ENCODE data around the gene USP28. TPM values are rescaled to one million over a fixed set of nuclear protein-coding genes. Genes with fewer than 3 reads are reported as not detected.
A peak's percentile ranks its signal among the peaks of the same experiment; 100 is the strongest.

The USP28 gene
- polyA plus RNA-seq, 3 donors, result 43.9 to 50.8 (median 49.8) TPM

GRCh38 chr11:113850188-113850587 is 25.2 kb downstream of the USP28 start:
- no peak for DNase-seq (ENCODE audit: extremely low read depth in 1 of 11, low read depth in 9 of 11, low spot score in 4 of 11)

- DNase-seq (ENCODE audit: extremely low read depth in 1 of 11, low read depth in 9 of 11, low spot score in 4 of 11), result no peak
Measured at GRCh38 chr11:113849713-113850112, 25.7 kb downstream of the USP28 start.

DNA sequence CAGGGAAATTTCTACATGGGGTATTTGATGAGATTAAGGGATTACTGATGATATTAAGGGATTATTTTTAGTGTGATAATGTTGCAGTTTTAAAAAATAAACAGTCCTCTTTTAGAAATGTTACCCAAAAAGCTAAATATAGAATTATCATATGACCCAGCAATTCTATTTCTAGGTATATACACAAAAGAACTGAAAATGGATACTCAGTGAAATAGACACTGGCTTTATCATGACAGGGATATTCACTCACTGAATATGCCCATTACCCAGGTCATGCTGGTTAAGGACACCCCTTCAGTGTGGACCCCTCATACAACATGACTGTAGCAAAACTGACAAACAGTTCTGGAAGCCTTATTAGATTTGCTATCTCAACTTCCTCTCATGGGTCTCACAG is 27.8 kb downstream of the USP28 start:
- no peak for DNase-seq (ENCODE audit: extremely low read depth in 1 of 11, low read depth in 9 of 11, low spot score in 4 of 11)

GRCh38 chr11:113847111-113847510 is 28.3 kb downstream of the USP28 start:
- no peak for DNase-seq (ENCODE audit: extremely low read depth in 1 of 11, low read depth in 9 of 11, low spot score in 4 of 11)

GRCh38 chr11:113841691-113842090 is 33.7 kb downstream of the USP28 start:
- no peak for DNase-seq (ENCODE audit: extremely low read depth in 1 of 11, low read depth in 9 of 11, low spot score in 4 of 11)

DNA sequence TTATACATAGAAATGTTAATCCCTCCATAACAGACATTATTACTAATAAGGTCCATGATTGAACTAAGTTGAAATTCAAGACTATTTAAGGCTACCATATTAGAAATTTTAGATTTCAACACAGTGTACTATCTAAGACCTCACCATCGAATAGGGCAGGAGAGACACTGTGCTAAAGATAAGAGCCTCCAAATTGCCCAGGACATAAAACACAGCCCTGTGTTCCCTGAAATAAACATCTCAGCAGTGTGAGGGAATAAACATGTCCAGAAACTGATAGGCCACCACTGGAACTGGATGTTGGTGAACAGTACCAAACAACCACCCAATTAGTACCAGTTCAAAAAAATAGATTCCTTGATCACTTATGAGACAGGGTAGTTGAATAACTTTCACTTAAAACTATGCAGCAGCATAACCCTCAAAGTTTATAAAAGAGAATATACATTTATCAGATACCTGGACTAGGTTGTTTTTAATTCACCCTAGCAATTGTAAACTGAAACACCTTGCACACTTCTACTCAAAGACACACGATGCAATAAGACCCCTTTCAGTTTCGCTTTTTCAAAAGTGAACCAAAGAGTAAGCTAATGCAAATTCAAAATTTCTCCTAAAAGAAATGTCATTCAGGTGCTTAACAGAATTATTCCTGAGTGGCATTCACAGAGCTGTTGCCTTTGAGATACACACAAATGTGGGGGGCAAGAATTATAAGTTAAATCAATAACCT is 34.3 kb downstream of the USP28 start:
- DNase-seq (ENCODE audit: extremely low read depth in 1 of 11, low read depth in 9 of 11, low spot score in 4 of 11), result no peak

DNA sequence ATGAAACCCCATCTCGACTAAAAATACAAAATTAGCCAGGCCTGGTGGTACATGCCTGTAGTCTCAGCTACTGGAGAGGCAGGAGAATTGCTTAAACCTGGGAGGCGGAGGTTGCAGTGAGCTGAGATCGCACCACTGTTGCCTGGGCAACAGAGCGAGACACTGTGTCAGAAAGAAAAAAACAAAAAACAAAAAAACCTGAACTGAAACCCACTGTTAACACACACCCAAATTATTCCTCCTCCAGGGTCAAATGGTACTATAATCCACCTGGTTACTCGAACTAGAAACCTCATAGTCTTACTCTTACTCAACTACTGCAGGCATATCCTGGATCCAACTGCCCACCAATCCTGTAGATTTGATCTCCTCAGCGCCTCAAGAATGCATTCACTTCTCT is 35.5 kb downstream of the USP28 start:
- DNase-seq (ENCODE audit: extremely low read depth in 1 of 11, low read depth in 9 of 11, low spot score in 4 of 11), result no peak

DNA sequence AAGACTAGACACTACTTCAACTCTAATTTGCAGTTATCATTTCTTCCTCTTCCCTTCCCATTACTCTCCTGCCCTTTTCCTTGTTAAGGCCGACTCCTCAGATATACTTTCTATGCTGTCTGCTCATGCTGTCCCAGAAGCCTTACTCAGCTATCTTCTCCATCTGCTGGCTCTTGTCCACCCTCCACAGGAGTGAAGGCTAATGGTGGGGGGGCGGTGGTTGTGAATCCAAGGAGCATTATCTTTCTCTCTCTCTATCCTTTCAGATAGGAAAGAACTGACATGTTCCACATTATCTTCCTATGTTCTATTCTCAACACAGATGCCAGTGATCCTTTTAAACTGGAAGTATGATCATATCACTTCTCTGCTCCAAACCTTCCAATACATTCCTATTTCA is 37.4 kb downstream of the USP28 start:
- DNase-seq (ENCODE audit: extremely low read depth in 1 of 11, low read depth in 9 of 11, low spot score in 4 of 11), result no peak

- DNase-seq (ENCODE audit: extremely low read depth in 1 of 11, low read depth in 9 of 11, low spot score in 4 of 11), result no peak
Measured at GRCh38 chr11:113835306-113835705, 40.1 kb downstream of the USP28 start.

- DNase-seq (ENCODE audit: extremely low read depth in 1 of 11, low read depth in 9 of 11, low spot score in 4 of 11), result no peak
Measured at GRCh38 chr11:113833151-113833550, 42.2 kb downstream of the USP28 start.

GRCh38 chr11:113831314-113831713 is 44.1 kb downstream of the USP28 start:
- DNase-seq (ENCODE audit: extremely low read depth in 1 of 11, low read depth in 9 of 11, low spot score in 4 of 11), result no peak

GRCh38 chr11:113829751-113830150 is 45.6 kb downstream of the USP28 start:
- DNase-seq (ENCODE audit: extremely low read depth in 1 of 11, low read depth in 9 of 11, low spot score in 4 of 11), result no peak

DNA sequence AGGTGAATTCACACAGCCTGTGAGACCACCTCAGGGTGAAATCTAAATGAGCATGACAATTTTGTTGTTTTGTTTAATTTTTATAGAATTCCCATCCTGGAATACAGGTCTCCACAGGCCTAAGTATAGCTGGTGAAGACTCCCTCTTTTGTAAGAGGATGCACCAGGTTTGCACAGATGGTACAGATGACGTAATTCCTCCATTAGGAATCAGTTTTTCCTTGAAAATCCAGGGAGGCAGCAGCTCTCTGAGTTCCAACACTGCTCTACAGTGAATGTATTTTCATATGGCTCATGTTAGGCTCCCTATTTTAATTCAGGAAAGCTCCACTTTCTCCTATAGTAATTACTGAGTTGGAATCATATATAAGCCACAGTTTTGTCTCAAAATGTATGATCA is 47.2 kb downstream of the USP28 start:
- no peak for DNase-seq (ENCODE audit: extremely low read depth in 1 of 11, low read depth in 9 of 11, low spot score in 4 of 11)

DNA sequence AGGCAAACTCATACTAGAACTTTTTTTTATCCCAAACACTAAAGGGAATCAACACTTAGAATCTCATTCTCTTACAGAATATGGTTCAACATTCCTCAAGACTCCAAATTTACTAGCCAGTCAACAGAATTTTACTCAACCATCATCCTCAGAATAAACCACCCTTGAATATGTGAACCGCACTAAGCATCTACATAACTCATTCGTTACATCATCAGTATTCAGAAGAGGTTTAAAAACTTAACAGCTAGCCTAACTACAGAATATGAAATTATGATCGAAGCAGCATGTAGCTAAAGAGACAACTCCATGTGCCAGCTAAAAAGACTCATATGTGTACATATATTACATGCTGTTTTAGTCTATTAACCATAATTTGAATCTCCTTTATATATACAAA is 47.9 kb downstream of the USP28 start:
- no peak for DNase-seq (ENCODE audit: extremely low read depth in 1 of 11, low read depth in 9 of 11, low spot score in 4 of 11)

DNA sequence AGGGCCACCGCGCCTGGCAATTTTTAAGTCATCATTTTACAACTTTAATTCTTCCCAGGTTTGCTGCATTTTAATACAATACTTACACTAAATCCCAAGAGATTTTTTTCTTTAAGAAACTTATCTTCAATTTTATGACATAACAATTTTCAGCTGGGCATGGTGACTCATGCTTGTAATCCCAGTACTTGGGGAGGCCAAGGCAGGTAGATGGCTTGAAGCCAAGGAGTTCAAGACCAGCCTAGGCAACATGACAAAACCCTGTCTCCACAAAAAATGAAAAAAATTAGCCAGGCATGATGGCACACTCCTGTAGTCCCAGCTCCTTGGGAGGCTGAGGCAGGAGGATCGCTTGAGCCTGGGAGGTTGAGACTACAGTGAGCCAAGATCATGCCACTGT is 56.9 kb downstream of the USP28 start:
- no peak for DNase-seq (ENCODE audit: extremely low read depth in 1 of 11, low read depth in 9 of 11, low spot score in 4 of 11)

DNA sequence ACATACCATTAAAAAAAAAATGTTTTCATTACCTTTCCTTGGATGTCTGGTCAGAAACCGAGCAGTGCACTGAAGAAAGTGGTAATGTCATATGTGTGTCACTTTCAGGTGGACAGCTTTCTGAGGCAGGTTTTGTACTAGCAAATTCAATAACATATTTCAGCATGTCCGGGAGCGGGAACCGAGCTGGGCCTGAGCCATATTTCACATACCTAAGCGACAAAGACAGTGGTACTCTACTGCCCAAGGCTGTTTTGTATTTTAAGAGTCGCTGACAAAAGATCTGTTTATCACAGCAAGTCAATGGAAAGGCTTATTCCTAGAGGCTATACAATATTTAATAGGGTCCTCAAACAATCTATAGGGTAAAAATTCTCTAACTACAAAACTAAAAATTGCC is 57.7 kb downstream of the USP28 start:
- DNase-seq (ENCODE audit: extremely low read depth in 1 of 11, low read depth in 9 of 11, low spot score in 4 of 11), result no peak

- no peak for DNase-seq (ENCODE audit: extremely low read depth in 1 of 11, low read depth in 9 of 11, low spot score in 4 of 11)
Measured at GRCh38 chr11:113817162-113817561, 58.2 kb downstream of the USP28 start.

GRCh38 chr11:113814181-113814580 is 61.2 kb downstream of the USP28 start:
- no peak for DNase-seq (ENCODE audit: extremely low read depth in 1 of 11, low read depth in 9 of 11, low spot score in 4 of 11)

DNA sequence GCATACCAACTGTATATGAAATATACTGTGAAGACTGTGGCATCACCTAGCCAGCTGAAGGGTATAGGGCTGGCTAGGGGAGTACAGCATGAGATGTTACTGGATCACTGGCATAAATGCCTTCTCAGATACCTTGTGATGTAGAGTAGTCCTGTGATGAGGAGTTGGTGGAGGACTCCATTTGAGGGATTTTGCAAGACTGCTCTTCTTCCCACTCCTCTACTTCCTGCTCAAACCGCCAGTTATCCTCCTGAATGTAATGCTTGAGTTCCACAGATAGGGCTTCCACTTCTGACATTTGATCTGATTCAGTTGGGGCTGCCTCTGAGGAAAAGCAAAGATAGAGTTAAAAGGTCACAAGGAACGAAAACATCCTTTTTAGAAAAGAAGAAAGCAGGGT is 66.4 kb downstream of the USP28 start:
- no peak for DNase-seq (ENCODE audit: extremely low read depth in 1 of 11, low read depth in 9 of 11, low spot score in 4 of 11)

- peak in 1 of 11 donors; percentile 2 for DNase-seq (ENCODE audit: extremely low read depth in 1 of 11, low read depth in 9 of 11, low spot score in 4 of 11)
Measured at GRCh38 chr11:113806406-113806805, 69.0 kb downstream of the USP28 start.

GRCh38 chr11:113805640-113806039 is 69.7 kb downstream of the USP28 start:
- no peak for DNase-seq (ENCODE audit: extremely low read depth in 1 of 11, low read depth in 9 of 11, low spot score in 4 of 11)

Data from renal cortex interstitium (tissue), 11 donors.